Caco-2 (cell line): ENCODE results near the gene SH3BP2. TPM values are rescaled to one million over a fixed set of nuclear protein-coding genes. Genes with fewer than 3 reads are reported as not detected.
A peak's percentile ranks its signal among the peaks of the same experiment; 100 is the strongest.

Experiments
- BruUV-seq: library from RNA; stranded (reverse); fragments of 400-500 nt; replicated peaks from 2 replicates; lab custom pipeline; 2021; lab: Mats Ljungman, UMichigan
- CTCF ChIA-PET: fragments of 300-600 bp; sonication (Branson Sonifier 250); formaldehyde crosslinking; loops from one replicate; lab custom pipeline; 2022; ENCODE audit warnings: antibody characterized with exemption; lab: Charles Lee
- POLR2A ChIA-PET: fragments of 300-600 bp; sonication (Branson Sonifier 250); formaldehyde crosslinking; loops from one replicate; lab custom pipeline; 2022; ENCODE audit warnings: antibody characterized with exemption; lab: Charles Lee
- DNase-seq, 2 experiments: peaks; one replicate each; pipeline versions ENCODE4 v3.0.0 to v3.0.0-alpha.2; 2020 to 2022
- H3K27me3 ChIP-seq: replicated peaks from 2 replicates; pipeline ENCODE4 v1.6.0; 2011; ENCODE audit warnings: low read length; ENCODE audit not compliant: control insufficient read depth, insufficient read depth
- H3K36me3 ChIP-seq: 2 replicates; pipeline ENCODE4 v1.5.1; 2011; ENCODE audit warnings: low read length; ENCODE audit not compliant: control insufficient read depth, insufficient read depth
- H3K4me1 ChIP-seq: fragments of 250-450 bp; sonication (Bioruptor Pico); 2 replicates; pipeline ENCODE4 v1.5.1; 2020; ENCODE audit warnings: mild to moderate bottlenecking
- H3K4me3 ChIP-seq: 2 replicates; pipeline ENCODE4 v1.5.1; 2011; ENCODE audit warnings: low read depth, mild to moderate bottlenecking, control low read depth, low read length
- H3K9me3 ChIP-seq: fragments of 250-450 bp; sonication (Bioruptor Pico); 2 replicates; pipeline ENCODE4 v1.5.1; 2020; ENCODE audit warnings: mild to moderate bottlenecking, moderate library complexity
- H3K27ac Mint-ChIP-seq: one replicate; pipeline ENCODE4 v1.8.0; 2022; ENCODE audit warnings: mixed read lengths; ENCODE audit not compliant: unreplicated experiment
- H3K27me3 Mint-ChIP-seq: one replicate; pipeline ENCODE4 v1.8.0; 2022; ENCODE audit warnings: mixed read lengths; ENCODE audit not compliant: insufficient read depth, unreplicated experiment
- H3K36me3 Mint-ChIP-seq: one replicate; pipeline ENCODE4 v1.8.0; 2022; ENCODE audit warnings: mild to moderate bottlenecking, mixed read lengths; ENCODE audit not compliant: insufficient read depth, unreplicated experiment
- H3K4me1 Mint-ChIP-seq: one replicate; pipeline ENCODE4 v1.8.0; 2022; ENCODE audit warnings: low read depth, mixed read lengths; ENCODE audit not compliant: unreplicated experiment
- H3K4me3 Mint-ChIP-seq: one replicate; pipeline ENCODE4 v1.8.0; 2022; ENCODE audit warnings: mild to moderate bottlenecking, moderate library complexity, mixed read lengths; ENCODE audit not compliant: unreplicated experiment
- H3K9me3 Mint-ChIP-seq: one replicate; pipeline ENCODE4 v1.8.0; 2022; ENCODE audit warnings: mixed read lengths; ENCODE audit not compliant: unreplicated experiment
- CTCF ChIP-seq, 2 experiments: fragments of 200-600 bp in 1 of 2; IDR thresholded peaks; 1 replicate in 1 of 2; 2 replicates in 1 of 2; pipeline versions ENCODE4 v1.5.1 to v1.8.0; 2011 to 2022; ENCODE audit warnings: antibody characterized with exemption in 1 of 2, control low read depth in 1 of 2, inconsistent platforms in 1 of 2, low read depth in 1 of 2, low read length in 1 of 2, mild to moderate bottlenecking in 1 of 2, moderate library complexity in 1 of 2; ENCODE audit not compliant: insufficient read depth in 1 of 2, severe bottlenecking in 1 of 2, unreplicated experiment in 1 of 2
- intact Hi-C: fragments of 100-400 bp; cut with micrococcal nuclease; formaldehyde crosslinking; loops from one replicate; pipeline ENCODE4 v1.10.0; 2022; ENCODE audit not compliant: unreplicated experiment
- total RNA-seq: library from RNA; stranded (reverse); gene quantifications from 2 replicates; pipeline ENCODE4 v1.2.3, GENCODE V29; 2022

SH3BP2 gene
- total RNA-seq, 1 experiment from 2014 or later: 44.4 TPM

- ChIA-PET CTCF (no interaction called here), POLR2A (no interaction called here)
- H3K36me3 Mint-ChIP-seq: peaks cover 67% of the 10 kb centered on the region
- H3K4me1 Mint-ChIP-seq: peaks cover 7% of the 10 kb centered on the region
- H3K4me3 ChIP-seq: no peak overlapping the region
- H3K27ac Mint-ChIP-seq: no peak overlapping the region
- no peak for TF ChIP-seq CTCF (IDR thresholded peaks at IDR 0.05; ENCODE audit: insufficient read depth in 1 of 2, low read depth in 1 of 2, low read length in 1 of 2, severe bottlenecking in 1 of 2, unreplicated experiment in 1 of 2)
- no TSS peak for BruUV-seq
- DNase-seq: no peak
- H3K9me3 ChIP-seq: no peaks in the 10 kb centered on the region
- H3K36me3 ChIP-seq: no peaks in the 10 kb centered on the region; the same call in 1 of the 2 replicates
- intact Hi-C loops: no loop called here
- H3K27me3 Mint-ChIP-seq: no peaks in the 10 kb centered on the region
- H3K4me1 ChIP-seq: peaks cover 19% of the 10 kb centered on the region
- no peaks in the 10 kb centered on the region for H3K9me3 Mint-ChIP-seq
- no peaks in the 10 kb centered on the region for H3K27me3 ChIP-seq
- no peak overlapping the region for H3K4me3 Mint-ChIP-seq
These were observed 48.2 kb upstream of the SH3BP2 start for GRCh38 chr4:2744576-2745270.

- ChIA-PET CTCF (interaction anchor here (0.5 kb wide), 1 partner anchor 227 kb away, joined by 5 read pairs; no protein-coding TSS in a partner anchor), POLR2A (no interaction called here)
- Mint-ChIP-seq H3K27me3 (no peaks in the 10 kb centered on the region), H3K4me1 (peaks cover 7% of the 10 kb centered on the region), H3K36me3 (peaks cover 65% of the 10 kb centered on the region), H3K4me3 (no peak overlapping the region), H3K9me3 (no peaks in the 10 kb centered on the region), H3K27ac (no peak overlapping the region)
- Histone ChIP-seq H3K27me3 (no peaks in the 10 kb centered on the region), H3K36me3 (no peaks in the 10 kb centered on the region; the same call in 1 of the 2 replicates), H3K4me1 (peaks cover 19% of the 10 kb centered on the region), H3K4me3 (no peak overlapping the region), H3K9me3 (no peaks in the 10 kb centered on the region)
- TF ChIP-seq CTCF (IDR thresholded peaks at IDR 0.05; ENCODE audit: insufficient read depth in 1 of 2, low read depth in 1 of 2, low read length in 1 of 2, severe bottlenecking in 1 of 2, unreplicated experiment in 1 of 2): no peak
- BruUV-seq: no TSS peak
- intact Hi-C loops: no loop called here
- no peak for DNase-seq
These were observed 47.4 kb upstream of the SH3BP2 start for GRCh38 chr4:2745516-2745915.

- peaks cover 7% of the 10 kb centered on the region for H3K4me1 Mint-ChIP-seq
- ChIA-PET POLR2A (no interaction called here), CTCF (no interaction called here)
- no peak overlapping the region for H3K4me3 Mint-ChIP-seq
- H3K36me3 Mint-ChIP-seq: peaks cover 58% of the 10 kb centered on the region
- Histone ChIP-seq H3K4me1 (peaks cover 19% of the 10 kb centered on the region), H3K27me3 (no peaks in the 10 kb centered on the region), H3K9me3 (no peaks in the 10 kb centered on the region), H3K36me3 (no peaks in the 10 kb centered on the region; the same call in 1 of the 2 replicates), H3K4me3 (no peak overlapping the region)
- H3K9me3 Mint-ChIP-seq: no peaks in the 10 kb centered on the region
- no peaks in the 10 kb centered on the region for H3K27me3 Mint-ChIP-seq
- intact Hi-C loops: no loop called here
- no peak for DNase-seq
- TF ChIP-seq CTCF (IDR thresholded peaks at IDR 0.05; ENCODE audit: insufficient read depth in 1 of 2, low read depth in 1 of 2, low read length in 1 of 2, severe bottlenecking in 1 of 2, unreplicated experiment in 1 of 2): no peak
- no TSS peak for BruUV-seq
- peak overlapping the region; percentile 55 for H3K27ac Mint-ChIP-seq
These were observed 46.7 kb upstream of the SH3BP2 start for GRCh38 chr4:2745981-2746806.
